GM12878 (cell line): ENCODE results near the gene CFHR1. TPM values are rescaled to one million over a fixed set of nuclear protein-coding genes. Genes with fewer than 3 reads are reported as not detected.

Experiments used
- ATAC-seq: fragments of 200-7000 bp; cut with Tn5 transposase; 3 replicates; pipeline ENCODE4 v1.9.1; 2020; ENCODE audit warnings: mild to moderate bottlenecking, moderate library complexity
- BruUV-seq: library from RNA; stranded (reverse); fragments of 400-500 nt; replicated peaks from 2 replicates; lab custom pipeline; 2021; lab: Mats Ljungman, UMichigan
- CTCF ChIA-PET: fragments of 300-600 bp; sonication (Branson Sonifier 250); formaldehyde crosslinking; extraction: SDS; loops from one replicate; lab custom pipeline; 2021; ENCODE audit warnings: inconsistent platforms; lab: Yijun Ruan, JAX
- POLR2A ChIA-PET: fragments of 350-600 bp; formaldehyde crosslinking; extraction: SDS; loops from one replicate; lab custom pipeline; 2021; ENCODE audit warnings: inconsistent platforms; lab: Charles Lee
- RAD21 ChIA-PET: fragments of 300-600 bp; sonication (Branson Sonifier 250); formaldehyde crosslinking; loops from one replicate; lab custom pipeline; 2023; ENCODE audit warnings: antibody characterized with exemption; ENCODE audit not compliant: unreplicated experiment; lab: Charles Lee
- SMC1A ChIA-PET: fragments of 300-600 bp; sonication (Branson Sonifier 250); formaldehyde crosslinking; loops from one replicate; lab custom pipeline; 2023; ENCODE audit not compliant: unreplicated experiment, uncharacterized antibody; lab: Charles Lee
- DNase-seq: peaks from one replicate; pipeline ENCODE4 v3.0.0-alpha.2; 2011; ENCODE audit warnings: low read depth, low spot score
- FAIRE-seq: peaks from 3 replicates; lab custom pipeline; 2011; peaks lifted over from hg19 to GRCh38; lab: Jason Lieb, UNC
- H2AFZ ChIP-seq: 2 replicates; pipeline ENCODE4 v1.6.0; 2011; ENCODE audit warnings: low read depth, low read length, control low read depth; ENCODE audit not compliant: control insufficient read depth
- H3K27ac ChIP-seq: 2 replicates; pipeline ENCODE4 v1.5.1; 2011; ENCODE audit warnings: control low read depth; ENCODE audit not compliant: control insufficient read depth, insufficient read depth
- H3K27me3 ChIP-seq, 2 experiments: replicated peaks in 1 of 2; 2 replicates each; pipeline versions ENCODE4 v1.6.0 to v1.6.1; 2011; ENCODE audit warnings: low read length in 1 of 2; ENCODE audit not compliant: control insufficient read depth in 2 of 2, insufficient read depth in 2 of 2
- H3K36me3 ChIP-seq, 2 experiments: 2 replicates each; pipeline ENCODE4 v1.5.1; 2011; ENCODE audit warnings: low read length in 1 of 2; ENCODE audit not compliant: control insufficient read depth in 2 of 2, insufficient read depth in 2 of 2
- H3K4me1 ChIP-seq: 2 replicates; pipeline ENCODE4 v1.6.1; 2011; ENCODE audit warnings: mild to moderate bottlenecking, low read length, moderate library complexity, mixed read lengths; ENCODE audit not compliant: control insufficient read depth, insufficient read depth
- H3K4me2 ChIP-seq: 2 replicates; pipeline ENCODE4 v1.6.0; 2011; ENCODE audit warnings: control low read depth; ENCODE audit not compliant: control insufficient read depth, insufficient read depth
- H3K4me3 ChIP-seq: fragments of 200-600 bp; sonication (generic); 2 replicates; pipeline ENCODE4 v1.5.1; 2016
- H3K79me2 ChIP-seq: 2 replicates; pipeline ENCODE4 v1.6.0; 2011; ENCODE audit warnings: low read length; ENCODE audit not compliant: control insufficient read depth, insufficient read depth
- H3K9ac ChIP-seq: 2 replicates; pipeline ENCODE4 v1.8.0; 2011; ENCODE audit warnings: low read length, control low read depth, mixed read lengths; ENCODE audit not compliant: control insufficient read depth, insufficient read depth
- H3K9me3 ChIP-seq: replicated peaks from 3 replicates; pipeline ENCODE4 v1.5.1; 2011; ENCODE audit warnings: mild to moderate bottlenecking, low read length; ENCODE audit not compliant: control insufficient read depth, insufficient read depth
- H4K20me1 ChIP-seq: 2 replicates; pipeline ENCODE4 v1.6.0; 2011; ENCODE audit not compliant: control insufficient read depth, insufficient read depth
- HDGF ChIP-seq: fragments of 450-650 bp; IDR thresholded peaks from 2 replicates; pipeline ENCODE4 v1.6.1; 2016; ENCODE audit warnings: antibody characterized with exemption
- HSF1 ChIP-seq: fragments of 150-350 bp; IDR thresholded peaks from 2 replicates; pipeline ENCODE4 v1.6.1; 2014; ENCODE audit warnings: mild to moderate bottlenecking, low read depth, low read length
- MXI1 ChIP-seq: fragments of 150-350 bp; IDR thresholded peaks from 2 replicates; pipeline ENCODE4 v1.6.1; 2011; ENCODE audit warnings: low read depth, mild to moderate bottlenecking, inconsistent platforms, low read length, improper control_type of control experiment
- PML ChIP-seq: IDR thresholded peaks from 2 replicates; pipeline ENCODE4 v1.6.1; 2012; ENCODE audit warnings: low read length, inconsistent platforms
- SPI1 ChIP-seq: IDR thresholded peaks from 2 replicates; pipeline ENCODE4 v1.6.1; 2011; ENCODE audit warnings: low read depth, mild to moderate bottlenecking, low read length, moderate library complexity, borderline replicate concordance; ENCODE audit not compliant: insufficient read depth
- STAT1 ChIP-seq: fragments of 450-650 bp; conservative IDR thresholded peaks from 2 replicates; pipeline ENCODE4 v1.6.1; 2014; ENCODE audit warnings: antibody characterized with exemption, mild to moderate bottlenecking
- ZBTB33 ChIP-seq: fragments of 450-650 bp; IDR thresholded peaks from 2 replicates; pipeline ENCODE4 v1.6.1; 2017; ENCODE audit warnings: mild to moderate bottlenecking
- ZBTB4 ChIP-seq: fragments of 450-650 bp; formaldehyde crosslinking; IDR thresholded peaks from 2 replicates; pipeline ENCODE4 v1.4.0; 2022; ENCODE audit warnings: mild to moderate bottlenecking, moderate library complexity
- WGBS: methylation state at CpG from one replicate; pipeline ENCODE4 v1.1.6; 2016; ENCODE audit warnings: low lambda C conversion rate; ENCODE audit not compliant: insufficient replicate concordance, insufficient coverage; ENCODE audit errors: missing lambda C conversion rate; 5-methylcytosine and 5-hydroxymethylcytosine counted together
- in situ Hi-C: fragments of 300-500 bp; cut with MboI; formaldehyde crosslinking; loops from 9 replicates; pipeline ENCODE4 v1.14.3; 2018; ENCODE audit warnings: mixed read lengths
- intact Hi-C: fragments of 100-400 bp; cut with micrococcal nuclease; formaldehyde crosslinking; loops from one replicate; pipeline ENCODE4 v1.14.2; 2022; ENCODE audit not compliant: unreplicated experiment
- polyA plus RNA-seq, 11 experiments: library from polyadenylated mRNA; depleted of rRNA in 4 of 11; unstranded in 6 of 11; stranded (reverse) in 5 of 11; fragments of >200 nt; fragmentation: Nextera tagmentation in 4 of 11; fragmentation: Illumina TruSeq in 1 of 11; extraction: Ambion mirVana in 4 of 11; extraction: Trizol in 1 of 11; gene quantifications; 1 replicate in 1 of 11; 2 replicates in 10 of 11; pipeline versions ENCODE4 v1.2.1 to v1.2.3, GENCODE V29; 2011 to 2016; ENCODE audit warnings: inconsistent platforms in 2 of 11, missing spikeins in 2 of 11, low read depth in 1 of 11
- total RNA-seq, 4 experiments: library from RNA; depleted of rRNA in 3 of 4; stranded (reverse); fragments of >200 nt in 3 of 4; fragmentation: Illumina TruSeq in 1 of 4; extraction: Trizol in 1 of 4; gene quantifications; 2 replicates each; pipeline versions ENCODE4 v1.2.1 to v1.2.3, GENCODE V29; 2013 to 2021

Gene CFHR1
- total and polyA plus RNA-seq, 10 of the 15 experiments (the other 5 are each of a cell fraction or from before 2014, with no cell fraction given) = 0.04 TPM; not detected in 9

- in situ Hi-C loops = no loop called here
- CTCF ChIA-PET = no interaction called here
- H3K27me3 ChIP-seq = no peaks in the 10 kb centered on the region
- H3K36me3 ChIP-seq = no peaks in the 10 kb centered on the region
- BruUV-seq = no TSS peak
- no peaks in the 10 kb centered on the region for H3K79me2 ChIP-seq
- FAIRE-seq (no peak), ATAC-seq (no peak)
- RAD21 ChIA-PET = no interaction called here
- POLR2A ChIA-PET = no interaction called here
- H3K4me3 ChIP-seq = no peak overlapping the region
- TF ChIP-seq STAT1 (no peak), ZBTB4 (CRISPR knock-in tag) (no peak), HSF1 (no peak), MXI1 (no peak), HDGF (no peak), PML (no peak), SPI1 (no peak), ZBTB33 (no peak)
- TF ChIP-seq, all 136 proteins: peak for 0
- Histone ChIP-seq H3K9ac (no peak overlapping the region), H3K4me1 (no peaks in the 10 kb centered on the region), H3K4me2 (no peak overlapping the region), H3K9me3 (no peaks in the 10 kb centered on the region), H3K27ac (no peak overlapping the region), H4K20me1 (no peaks in the 10 kb centered on the region), H2AFZ (no peak overlapping the region)
- no peak for DNase-seq
- 0% methylated on average over 2 of the region's 2 CpGs for WGBS
- SMC1A ChIA-PET = no interaction called here
- intact Hi-C loops = no loop called here
These were observed 41.9 kb downstream of the CFHR1 start for GRCh38 chr1:196861429-196861828.
